SK-N-MC (cell line): Measurements from ENCODE around the gene RCAN2.

ENCODE experiments used
- DNase-seq: peaks from one replicate; pipeline ENCODE4 v3.0.0-alpha.2; 2011; ENCODE audit warnings: low read depth, low spot score
- H3K27ac ChIP-seq: fragments of 200-600 bp; sonication (generic); 2 replicates; pipeline ENCODE4 v1.5.1; 2016; ENCODE audit warnings: mixed run types
- H3K36me3 ChIP-seq: fragments of 200-600 bp; sonication (generic); 2 replicates; pipeline ENCODE4 v1.6.1; 2017; ENCODE audit warnings: antibody characterized with exemption, low read length, mixed read lengths; ENCODE audit not compliant: insufficient read depth
- H3K4me3 ChIP-seq: fragments of 200-600 bp; sonication (generic); 2 replicates; pipeline ENCODE4 v1.5.1; 2016
- H3K9ac ChIP-seq: fragments of 200-600 bp; sonication (generic); 2 replicates; pipeline ENCODE4 v1.8.0; 2017; ENCODE audit warnings: mixed run types, mixed read lengths; ENCODE audit not compliant: insufficient read length
- H3K9me3 ChIP-seq: fragments of 200-600 bp; sonication (generic); 2 replicates; pipeline ENCODE4 v1.6.1; 2017; ENCODE audit warnings: low read depth, mild to moderate bottlenecking, antibody characterized with exemption, low read length, moderate library complexity, mixed read lengths
- EZH2 ChIP-seq: fragments of 200-600 bp; sonication (generic); IDR thresholded peaks from one replicate; pipeline ENCODE4 v1.6.1; 2017; ENCODE audit warnings: antibody characterized with exemption
- FOXP2 ChIP-seq: optimal IDR thresholded peaks from 2 replicates; pipeline ENCODE3; 2011; ENCODE audit warnings: mild to moderate bottlenecking, moderate library complexity; ENCODE audit not compliant: insufficient read depth; ENCODE audit errors: extremely low read length, control extremely low read depth
- POLR2AphosphoS5 ChIP-seq: IDR thresholded peaks from 2 replicates; pipeline ENCODE4 v1.6.1; 2012; ENCODE audit warnings: mild to moderate bottlenecking, low read depth, low read length, borderline replicate concordance

The RCAN2 gene

DNA sequence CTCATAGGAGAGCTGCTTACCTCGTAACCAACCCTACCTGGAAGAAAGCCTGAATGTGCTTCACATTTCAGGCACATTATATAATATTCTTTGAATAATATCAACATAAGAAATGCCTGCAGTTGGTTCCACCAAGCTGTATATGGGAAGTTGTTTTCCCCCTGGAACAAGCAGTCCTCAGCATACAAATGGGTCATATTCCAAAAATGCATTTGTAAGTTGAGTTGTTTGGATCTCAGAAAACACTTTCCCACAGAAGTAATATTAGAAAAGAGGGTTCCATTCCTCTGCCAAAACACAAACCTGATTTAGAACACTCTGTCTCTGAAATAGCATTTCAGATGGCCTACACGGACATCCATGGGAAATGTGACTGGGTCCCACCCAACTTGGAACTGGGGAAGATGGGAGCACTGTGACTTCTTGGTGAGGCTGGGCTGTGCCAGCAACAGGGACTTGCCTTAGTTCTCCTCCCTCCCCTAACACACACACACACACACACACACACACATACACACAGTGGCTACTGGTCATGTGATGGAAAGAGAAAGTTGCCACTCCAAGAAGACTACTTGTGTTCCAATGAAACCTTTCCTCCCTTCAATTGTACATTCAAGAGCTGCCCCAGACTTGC lies 11.4 kb upstream of the RCAN2 start:
- no peaks in the 10 kb centered on the region for H3K36me3 ChIP-seq
- no peak overlapping the region for H3K4me3 ChIP-seq
- H3K9ac ChIP-seq = no peak overlapping the region
- DNase-seq = no peak
- no peaks in the 10 kb centered on the region for H3K9me3 ChIP-seq
- no peak for TF ChIP-seq EZH2
- no peak overlapping the region for H3K27ac ChIP-seq

DNA sequence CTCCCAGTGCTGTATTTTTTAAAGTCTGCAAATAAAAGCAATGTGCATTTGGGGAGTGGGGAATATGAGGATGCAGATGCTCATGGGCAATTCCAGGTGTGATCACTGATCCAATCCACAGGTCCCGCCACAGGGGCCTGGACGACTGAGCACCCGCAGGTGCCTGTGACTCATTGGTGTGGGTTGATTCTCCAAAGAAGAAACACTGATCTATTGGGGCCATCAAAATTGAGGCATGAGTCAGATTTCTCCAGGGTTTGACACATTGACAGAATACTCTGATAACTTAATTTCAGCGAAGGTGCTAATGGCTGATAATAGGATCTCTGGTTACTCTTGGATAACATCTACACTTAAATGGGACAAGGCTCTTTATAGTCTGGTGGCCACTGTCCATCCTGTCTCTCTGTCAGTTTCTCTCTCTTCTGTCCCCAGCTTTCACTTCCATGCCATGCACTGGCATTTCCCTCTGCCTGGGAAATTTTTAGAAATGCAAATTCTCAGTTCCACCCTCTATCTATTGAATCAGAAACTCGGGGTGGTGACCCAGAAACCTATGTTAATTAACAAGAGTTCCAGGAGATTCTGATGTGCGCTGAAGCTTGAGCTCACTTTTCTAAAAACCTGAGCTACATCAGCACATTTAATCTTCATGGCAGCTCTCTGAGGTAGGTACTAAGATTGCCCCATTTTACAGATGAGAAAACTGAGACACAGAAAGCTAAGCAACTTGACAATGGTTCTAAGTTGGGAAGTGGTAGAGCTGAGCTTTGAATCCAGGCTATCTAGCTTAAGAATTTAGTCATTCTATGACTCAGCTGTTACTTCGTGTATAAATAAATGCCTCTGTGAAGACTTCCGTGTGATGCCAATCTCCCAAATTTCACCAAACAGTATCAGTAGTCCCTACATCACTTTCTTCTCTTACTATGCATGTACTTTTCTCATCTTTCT lies 10.2 kb upstream of the RCAN2 start:
- no peaks in the 10 kb centered on the region for H3K36me3 ChIP-seq
- no peak overlapping the region for H3K27ac ChIP-seq
- TF ChIP-seq FOXP2 (no peak), POLR2AphosphoS5 (no peak), EZH2 (no peak)
- no peak overlapping the region for H3K9ac ChIP-seq
- DNase-seq = no peak
- no peaks in the 10 kb centered on the region for H3K9me3 ChIP-seq
- H3K4me3 ChIP-seq = no peak overlapping the region

DNA sequence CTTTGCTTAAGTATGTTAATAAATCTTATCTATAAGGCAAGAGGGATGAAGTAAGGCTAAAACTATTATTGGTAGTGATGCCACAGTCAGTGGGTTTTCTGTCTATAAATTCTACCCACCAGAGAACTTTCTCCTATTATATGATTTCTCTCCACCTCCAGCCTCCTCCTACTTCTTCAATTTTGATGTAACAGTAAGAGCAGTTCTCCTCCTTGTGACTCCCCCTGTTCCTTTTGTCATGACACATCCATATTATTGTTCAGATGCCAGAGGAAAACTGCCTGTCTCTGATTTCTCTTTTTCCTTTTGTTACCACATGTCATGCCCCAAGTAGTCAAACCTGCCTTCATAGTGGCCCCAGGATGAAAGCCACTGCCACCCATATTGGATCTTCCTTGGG lies 9.1 kb upstream of the RCAN2 start:
- no peaks in the 10 kb centered on the region for H3K9me3 ChIP-seq
- DNase-seq = no peak
- no peak overlapping the region for H3K27ac ChIP-seq
- H3K36me3 ChIP-seq = no peaks in the 10 kb centered on the region
- no peak overlapping the region for H3K9ac ChIP-seq
- TF ChIP-seq FOXP2 = no peak
- no peak for TF ChIP-seq POLR2AphosphoS5
- no peak for TF ChIP-seq EZH2
- no peak overlapping the region for H3K4me3 ChIP-seq

DNA sequence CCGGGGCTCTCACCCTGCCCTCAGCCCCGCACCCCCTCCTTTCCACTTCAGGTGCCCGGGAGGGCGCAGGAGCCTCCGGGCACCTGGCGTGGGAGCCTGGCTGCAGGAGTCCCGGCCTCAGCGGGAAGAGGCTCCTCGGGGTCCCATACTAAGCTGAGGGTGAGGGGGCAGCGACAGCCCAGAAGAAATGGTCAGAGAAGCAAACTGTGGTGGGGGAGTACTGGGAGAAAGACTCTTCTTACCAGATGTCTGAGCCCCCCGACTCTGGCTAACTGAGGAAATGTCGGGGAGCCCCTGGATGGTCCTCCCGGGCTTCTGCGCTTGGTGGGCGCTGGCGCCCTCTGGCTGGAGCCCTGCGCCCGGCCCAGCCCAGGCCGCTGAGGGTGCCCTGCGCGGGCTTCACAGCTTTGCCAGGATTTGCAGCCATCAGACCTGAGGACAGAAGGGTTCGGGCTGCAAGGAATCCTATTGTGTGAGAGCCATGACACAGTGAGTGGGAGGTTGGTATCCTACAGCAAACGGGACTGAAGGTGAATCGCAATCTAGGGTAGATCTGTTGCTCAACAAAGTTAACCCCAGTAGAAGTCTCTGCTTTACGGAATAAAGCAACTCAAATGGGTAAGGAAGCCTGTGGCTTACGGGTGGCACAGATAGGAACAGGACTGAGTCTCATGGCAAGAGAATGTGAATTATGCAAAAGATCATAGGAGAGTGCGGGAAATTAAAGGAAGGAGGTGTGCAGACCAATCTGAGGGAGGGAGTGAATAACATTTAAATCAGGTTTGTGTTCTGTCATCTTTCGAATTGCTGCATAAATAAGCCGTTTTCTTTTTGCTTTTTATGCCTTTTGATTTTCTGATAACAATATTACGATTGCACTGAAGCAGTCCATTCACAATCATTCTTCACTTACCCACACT lies 639 bp upstream of the RCAN2 start:
- no peak for TF ChIP-seq POLR2AphosphoS5
- TF ChIP-seq EZH2 = peak; percentile 1
- no peaks in the 10 kb centered on the region for H3K36me3 ChIP-seq
- no peak overlapping the region for H3K9ac ChIP-seq
- H3K9me3 ChIP-seq = no peaks in the 10 kb centered on the region
- DNase-seq = no peak
- H3K27ac ChIP-seq = no peak overlapping the region
- H3K4me3 ChIP-seq = no peak overlapping the region

DNA sequence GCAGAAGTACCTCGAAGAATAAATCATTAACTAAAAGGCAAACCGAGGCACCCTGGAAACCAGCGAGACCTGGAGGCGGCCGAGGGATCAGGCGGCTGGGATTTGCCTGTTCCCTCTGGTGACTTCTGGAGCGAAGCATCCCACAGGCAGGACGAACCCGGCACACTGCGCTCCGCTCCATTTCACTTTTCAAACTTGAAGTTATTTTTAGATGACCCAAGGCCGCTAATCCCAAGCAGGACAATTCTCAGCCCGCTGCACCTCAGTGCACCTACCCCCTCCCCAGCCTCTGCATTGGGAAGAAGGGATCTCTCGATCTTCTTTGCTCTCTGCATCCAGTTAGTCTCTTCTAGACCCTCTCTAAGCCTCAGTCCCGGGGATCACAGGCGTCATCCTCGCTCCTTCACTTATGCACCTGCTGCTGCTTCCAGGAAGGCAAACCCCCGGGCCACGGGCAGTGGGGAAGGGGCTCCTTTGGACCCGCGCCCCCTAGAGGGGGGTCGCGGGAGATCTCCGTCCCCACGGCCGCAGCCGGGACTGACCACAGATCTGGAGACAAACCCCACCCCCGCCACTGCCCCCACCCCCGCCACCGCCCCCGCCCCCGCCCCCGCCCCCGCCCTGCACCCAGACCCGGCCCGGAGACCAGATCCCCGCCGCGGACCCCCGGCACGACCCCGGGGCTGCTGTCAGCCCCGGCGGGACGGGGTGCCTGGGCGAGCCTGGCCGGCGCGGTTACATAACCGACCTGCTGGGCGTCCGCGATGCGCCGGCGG lies 636 bp downstream of the RCAN2 start:
- no peak overlapping the region for H3K27ac ChIP-seq
- H3K9me3 ChIP-seq = no peaks in the 10 kb centered on the region
- no peak overlapping the region for H3K9ac ChIP-seq
- no peak overlapping the region for H3K4me3 ChIP-seq
- no peak for TF ChIP-seq FOXP2
- TF ChIP-seq POLR2AphosphoS5 = no peak
- peak; percentile 3 for TF ChIP-seq EZH2
- no peaks in the 10 kb centered on the region for H3K36me3 ChIP-seq
- DNase-seq = no peak

DNA sequence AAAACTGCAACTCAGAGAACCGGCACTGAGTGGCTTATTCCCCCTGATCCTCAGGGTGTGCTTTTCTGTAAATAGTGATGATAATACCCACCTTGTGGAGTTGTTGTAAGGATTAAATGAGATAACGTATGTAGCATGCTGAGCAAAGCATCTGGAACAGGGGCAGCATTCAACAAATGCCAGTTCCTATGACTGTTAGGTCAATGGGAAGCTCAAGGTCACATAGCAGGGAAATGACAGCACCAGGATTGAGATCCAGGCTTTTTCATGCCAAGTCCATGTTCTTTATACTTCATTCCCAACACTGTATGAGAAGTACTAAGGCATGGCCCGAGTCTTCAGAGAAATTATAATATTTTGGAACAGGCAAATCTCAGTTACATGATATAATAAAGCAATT lies 5.1 kb downstream of the RCAN2 start:
- H3K27ac ChIP-seq = no peak overlapping the region
- no peaks in the 10 kb centered on the region for H3K9me3 ChIP-seq
- no peak overlapping the region for H3K4me3 ChIP-seq
- no peaks in the 10 kb centered on the region for H3K36me3 ChIP-seq
- no peak for DNase-seq
- TF ChIP-seq EZH2 (no peak), FOXP2 (no peak), POLR2AphosphoS5 (no peak)
- H3K9ac ChIP-seq = no peak overlapping the region

DNA sequence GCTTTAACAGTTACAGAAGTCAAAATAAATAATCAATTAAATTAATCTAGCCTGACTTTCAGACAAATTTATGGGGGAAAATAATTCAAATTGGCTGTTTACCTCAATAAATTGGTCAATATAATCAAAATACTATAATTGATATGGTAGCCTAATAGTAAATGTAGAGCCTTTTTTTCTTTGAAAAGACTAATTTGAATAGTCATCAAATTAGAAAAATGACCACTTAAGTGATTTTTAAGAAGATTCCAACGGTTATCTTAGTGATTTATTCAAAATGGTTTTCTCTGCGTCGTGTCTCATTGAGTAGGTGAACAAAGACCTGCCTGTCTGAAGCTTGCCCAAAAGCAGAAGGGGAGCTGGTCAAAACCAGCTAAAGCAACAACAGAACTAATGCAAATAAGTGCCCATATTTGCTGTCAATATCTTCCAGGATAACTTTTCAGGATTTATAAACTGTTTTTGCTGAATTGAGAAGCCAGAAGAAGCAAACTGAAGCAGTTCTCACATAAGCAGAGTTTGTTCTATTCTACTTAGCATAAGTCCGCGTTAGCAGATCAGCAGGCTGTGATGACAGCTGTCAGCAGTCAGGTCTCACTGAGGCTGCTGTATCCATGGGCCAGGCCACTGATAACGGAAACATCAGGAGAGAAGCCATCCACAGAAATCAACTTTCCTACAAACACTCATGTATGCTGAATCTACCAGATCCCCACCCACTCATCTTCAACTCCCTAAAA lies 7.0 kb downstream of the RCAN2 start:
- TF ChIP-seq FOXP2 = no peak
- TF ChIP-seq POLR2AphosphoS5 = no peak
- TF ChIP-seq EZH2 = no peak
- H3K27ac ChIP-seq = no peak overlapping the region
- no peaks in the 10 kb centered on the region for H3K9me3 ChIP-seq
- no peak overlapping the region for H3K4me3 ChIP-seq
- no peaks in the 10 kb centered on the region for H3K36me3 ChIP-seq
- DNase-seq = no peak
- no peak overlapping the region for H3K9ac ChIP-seq
